Measurements from ENCODE around the gene MB. TPM values are rescaled to one million over a fixed set of nuclear protein-coding genes. Genes with fewer than 3 reads are reported as not detected.

Gene MB
- total RNA-seq, 1 experiment from 2014 or later: not detected

DNA sequence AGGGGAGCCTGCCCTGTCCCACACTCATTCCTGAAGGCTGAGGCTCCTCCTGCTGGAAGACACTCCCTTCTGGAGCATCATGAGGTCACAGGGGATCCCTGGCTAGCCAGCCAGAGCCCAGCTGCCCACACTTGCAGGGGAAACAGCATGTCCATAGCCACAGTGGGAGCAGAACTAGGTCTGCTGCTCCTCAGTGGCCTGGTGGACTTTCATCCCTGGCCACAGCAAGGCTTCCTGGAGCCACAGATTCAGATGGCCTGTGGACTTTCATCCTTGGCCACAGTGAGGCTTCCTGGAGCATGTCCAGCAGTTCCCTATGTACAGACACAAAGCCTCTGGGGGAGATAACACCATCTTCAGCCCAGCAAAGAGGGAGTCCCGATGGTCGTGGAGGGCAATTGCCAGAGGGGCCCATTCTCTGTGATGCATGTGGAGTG is 25.2 kb upstream of the MB start:
- CTCF ChIA-PET: no interaction called here

DNA sequence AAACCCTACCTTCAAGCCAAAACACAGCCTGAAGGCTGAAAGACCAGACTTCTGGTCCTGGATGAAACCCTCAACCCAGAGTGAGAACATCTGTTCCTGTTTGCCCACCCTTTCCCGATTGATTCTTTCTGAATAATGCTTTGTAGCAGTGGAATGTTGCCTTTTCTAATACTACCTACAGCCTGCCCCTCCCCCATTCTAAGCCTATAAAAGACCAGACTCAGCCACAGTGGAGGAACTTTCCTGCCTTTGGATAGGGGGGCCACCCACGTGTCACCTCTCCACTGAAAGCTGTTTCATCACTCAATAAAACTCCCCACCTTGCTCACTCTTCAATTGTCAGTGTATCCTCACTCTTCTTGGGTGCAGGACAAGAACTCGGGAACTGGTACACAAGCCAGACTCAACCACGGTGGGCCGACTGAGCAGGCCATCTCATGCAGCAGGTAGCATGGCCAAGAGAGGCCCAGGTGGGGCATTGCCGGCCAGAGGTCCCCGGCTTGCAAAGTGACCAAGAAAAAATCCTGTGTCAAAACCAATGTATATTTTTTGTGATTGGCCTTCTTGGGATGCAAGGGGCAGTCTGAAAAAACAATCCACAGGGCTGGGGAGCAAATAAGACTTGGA is 24.5 kb upstream of the MB start:
- CTCF ChIA-PET: interaction anchor here (1.1 kb wide), 2 partner anchors 10 to 12 kb away, joined by 3 to 6 read pairs; no protein-coding TSS in a partner anchor
- no TSS peak for BruUV-seq (replicated peaks)
- Mint-ChIP-seq H3K4me1 (ENCODE audit: low read depth, unreplicated experiment) (no peaks in the 10 kb centered on the region), H3K4me3 (ENCODE audit: low read depth, unreplicated experiment) (no peak overlapping the region), H3K27ac (ENCODE audit: unreplicated experiment) (no peak overlapping the region), H3K36me3 (ENCODE audit: insufficient read depth, unreplicated experiment) (no peaks in the 10 kb centered on the region), H3K27me3 (ENCODE audit: unreplicated experiment) (no peaks in the 10 kb centered on the region), H3K9me3 (ENCODE audit: low read depth, unreplicated experiment) (no peaks in the 10 kb centered on the region)
- TF ChIP-seq CTCF (IDR thresholded peaks at IDR 0.05; ENCODE audit: unreplicated experiment): no peak
- intact Hi-C loops (cut with micrococcal nuclease; ENCODE audit: unreplicated experiment): no loop called here
- no peak for DNase-seq

More for the DNA sequence above, 25.2 kb upstream of the MB start:
- intact Hi-C loops (cut with micrococcal nuclease; ENCODE audit: unreplicated experiment): no loop called here
- H3K36me3 Mint-ChIP-seq (ENCODE audit: insufficient read depth, unreplicated experiment): no peaks in the 10 kb centered on the region
- H3K27me3 Mint-ChIP-seq (ENCODE audit: unreplicated experiment): no peaks in the 10 kb centered on the region
- no peaks in the 10 kb centered on the region for H3K9me3 Mint-ChIP-seq (ENCODE audit: low read depth, unreplicated experiment)
- no peak for TF ChIP-seq CTCF (IDR thresholded peaks at IDR 0.05; ENCODE audit: unreplicated experiment)
- H3K4me1 Mint-ChIP-seq (ENCODE audit: low read depth, unreplicated experiment): no peaks in the 10 kb centered on the region
- H3K4me3 Mint-ChIP-seq (ENCODE audit: low read depth, unreplicated experiment): no peak overlapping the region
- H3K27ac Mint-ChIP-seq (ENCODE audit: unreplicated experiment): no peak overlapping the region
- no peak for DNase-seq
- no TSS peak for BruUV-seq (replicated peaks)

- DNase-seq: no peak
- Mint-ChIP-seq H3K9me3 (ENCODE audit: low read depth, unreplicated experiment) (no peaks in the 10 kb centered on the region), H3K36me3 (ENCODE audit: insufficient read depth, unreplicated experiment) (no peaks in the 10 kb centered on the region), H3K27me3 (ENCODE audit: unreplicated experiment) (no peaks in the 10 kb centered on the region), H3K27ac (ENCODE audit: unreplicated experiment) (no peak overlapping the region), H3K4me3 (ENCODE audit: low read depth, unreplicated experiment) (no peak overlapping the region), H3K4me1 (ENCODE audit: low read depth, unreplicated experiment) (no peaks in the 10 kb centered on the region)
- CTCF ChIA-PET: no interaction called here
- no TSS peak for BruUV-seq (replicated peaks)
- TF ChIP-seq CTCF (IDR thresholded peaks at IDR 0.05; ENCODE audit: unreplicated experiment): no peak
- intact Hi-C loops (cut with micrococcal nuclease; ENCODE audit: unreplicated experiment): no loop called here
Observed at GRCh38 chr22:35638410-35638809, 21.3 kb upstream of the MB start.

GRCh38 chr22:35638001-35638400 is 20.9 kb upstream of the MB start:
- H3K9me3 Mint-ChIP-seq (ENCODE audit: low read depth, unreplicated experiment): no peaks in the 10 kb centered on the region
- H3K27me3 Mint-ChIP-seq (ENCODE audit: unreplicated experiment): no peaks in the 10 kb centered on the region
- no peak overlapping the region for H3K27ac Mint-ChIP-seq (ENCODE audit: unreplicated experiment)
- intact Hi-C loops (cut with micrococcal nuclease; ENCODE audit: unreplicated experiment): no loop called here
- TF ChIP-seq CTCF (IDR thresholded peaks at IDR 0.05; ENCODE audit: unreplicated experiment): no peak
- H3K4me3 Mint-ChIP-seq (ENCODE audit: low read depth, unreplicated experiment): no peak overlapping the region
- no TSS peak for BruUV-seq (replicated peaks)
- no peaks in the 10 kb centered on the region for H3K4me1 Mint-ChIP-seq (ENCODE audit: low read depth, unreplicated experiment)
- H3K36me3 Mint-ChIP-seq (ENCODE audit: insufficient read depth, unreplicated experiment): no peaks in the 10 kb centered on the region
- no peak for DNase-seq
- CTCF ChIA-PET: no interaction called here

All from Calu3 (cell line).